Panc1 (cell line): ENCODE data around the gene CLMN. TPM values are rescaled to one million over a fixed set of nuclear protein-coding genes. Genes with fewer than 3 reads are reported as not detected.

Experiments
- ATAC-seq: fragments of 200-7000 bp; cut with Tn5 transposase; 2 replicates; pipeline ENCODE4 v1.9.1; 2020; ENCODE audit warnings: mild to moderate bottlenecking, moderate library complexity
- BruUV-seq: library from RNA; stranded (reverse); fragments of 400-500 nt; replicated peaks from 2 replicates; lab custom pipeline; 2021; lab: Mats Ljungman, UMichigan
- CTCF ChIA-PET: fragments of 300-600 bp; sonication (Branson Sonifier 250); formaldehyde crosslinking; loops from one replicate; lab custom pipeline; 2022; ENCODE audit warnings: antibody characterized with exemption; lab: Charles Lee
- POLR2A ChIA-PET: fragments of 300-600 bp; sonication (Branson Sonifier 250); formaldehyde crosslinking; loops from one replicate; lab custom pipeline; 2022; ENCODE audit warnings: antibody characterized with exemption; lab: Charles Lee
- DNase-seq: peaks from one replicate; pipeline ENCODE4 v3.0.0-alpha.2; 2010; ENCODE audit warnings: low read depth, low spot score
- H3K27ac ChIP-seq: 2 replicates; pipeline ENCODE4 v1.5.1; 2011; ENCODE audit warnings: mild to moderate bottlenecking, low read length, inconsistent platforms
- H3K27me3 ChIP-seq: fragments of 200-500 bp; sonication (Bioruptor generic); 2 replicates; pipeline ENCODE4 v1.6.0; 2014; ENCODE audit warnings: low read length, inconsistent platforms; ENCODE audit not compliant: control insufficient read depth, insufficient read depth
- H3K36me3 ChIP-seq: fragments of 200-500 bp; sonication (Bioruptor generic); 2 replicates; pipeline ENCODE4 v1.5.1; 2014; ENCODE audit warnings: inconsistent platforms, mild to moderate bottlenecking, low read length, moderate library complexity; ENCODE audit not compliant: control insufficient read depth, insufficient read depth
- H3K4me1 ChIP-seq: 2 replicates; pipeline ENCODE4 v1.5.1; 2011; ENCODE audit warnings: inconsistent platforms, mild to moderate bottlenecking, low read length, moderate library complexity; ENCODE audit not compliant: control insufficient read depth, insufficient read depth
- H3K4me3 ChIP-seq, 2 experiments: 2 replicates each; pipeline ENCODE4 v1.5.1; 2011 to 2012; ENCODE audit warnings: low read depth in 2 of 2, low read length in 2 of 2, mild to moderate bottlenecking in 2 of 2, inconsistent platforms in 1 of 2, moderate library complexity in 1 of 2
- H3K9me3 ChIP-seq: fragments of 200-500 bp; sonication (Bioruptor generic); 2 replicates; pipeline ENCODE4 v1.5.1; 2014; ENCODE audit warnings: low read depth, mild to moderate bottlenecking, inconsistent platforms, low read length, moderate library complexity; ENCODE audit not compliant: control insufficient read depth, insufficient read depth
- POLR2AphosphoS5 ChIP-seq: IDR thresholded peaks from 2 replicates; pipeline ENCODE4 v1.6.1; 2012; ENCODE audit warnings: mild to moderate bottlenecking, low read depth, low read length, moderate library complexity
- SIN3A ChIP-seq: IDR thresholded peaks from 2 replicates; pipeline ENCODE4 v1.6.1; 2012; ENCODE audit warnings: low read depth, mild to moderate bottlenecking, low read length, moderate library complexity, borderline replicate concordance; ENCODE audit not compliant: insufficient read depth
- TCF7L2 ChIP-seq: IDR thresholded peaks from 2 replicates; pipeline ENCODE4 v1.6.1; 2011; ENCODE audit warnings: mild to moderate bottlenecking, low read depth, low read length, inconsistent platforms
- in situ Hi-C: cut with HindIII; loops from 2 replicates; pipeline ENCODE4 v1.10.0; 2016; ENCODE audit warnings: low sequenced_read_pairs, low pct_unique_long_range_greater_than_20kb
- intact Hi-C: fragments of 100-400 bp; cut with micrococcal nuclease; formaldehyde crosslinking; loops from one replicate; pipeline ENCODE4 v1.10.0; 2022; ENCODE audit not compliant: unreplicated experiment
- total RNA-seq: library from RNA; stranded (reverse); gene quantifications from one replicate; pipeline ENCODE4 v1.2.1, GENCODE V29; 2021; ENCODE audit not compliant: unreplicated experiment
- TF ChIP-seq, protein P1 (sequence below), 2 experiments: IDR thresholded peaks; 2 replicates each; pipeline ENCODE4 v1.6.1; 2011 to 2012; ENCODE audit warnings: low read depth in 2 of 2, control low read depth in 1 of 2, low read length in 1 of 2, mild to moderate bottlenecking in 1 of 2, moderate library complexity in 1 of 2; ENCODE audit not compliant: insufficient read depth in 1 of 2
- TF ChIP-seq, protein P2 (sequence below): fragments of 450-650 bp; IDR thresholded peaks from 2 replicates; pipeline ENCODE4 v1.5.1; 2017; ENCODE audit warnings: mild to moderate bottlenecking

Gene CLMN
- total RNA-seq, 1 experiment from 2014 or later, result 34.9 TPM

DNA sequence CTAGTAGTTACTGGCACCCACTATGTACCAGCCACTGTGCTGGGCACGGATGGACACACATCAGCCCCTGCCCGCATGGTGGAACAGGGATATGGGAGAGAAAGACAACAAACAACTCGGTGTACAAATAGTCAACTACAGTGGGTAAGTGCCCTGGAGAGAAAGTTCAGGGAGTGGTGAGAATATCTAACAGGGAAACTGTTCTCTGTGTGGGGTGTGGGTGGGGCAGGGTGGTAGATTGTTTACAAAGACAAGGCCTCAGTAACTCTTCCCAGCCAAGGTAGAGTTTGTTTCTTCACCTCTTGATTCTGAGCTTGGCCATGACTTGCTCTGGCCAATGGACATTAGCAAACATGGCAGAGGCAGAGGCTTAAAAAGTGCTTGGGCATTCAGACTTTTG lies 12.9 kb upstream of the CLMN start:
- ATAC-seq (no peak), DNase-seq (no peak)
- intact Hi-C loops, result no loop called here
- Histone ChIP-seq H3K4me3 (no peak overlapping the region), H3K27ac (no peak overlapping the region), H3K36me3 (no peaks in the 10 kb centered on the region), H3K9me3 (no peaks in the 10 kb centered on the region), H3K4me1 (no peaks in the 10 kb centered on the region), H3K27me3 (no peaks in the 10 kb centered on the region)
- no TSS peak for BruUV-seq
- in situ Hi-C loops, result no loop called here
- POLR2A ChIA-PET, result no interaction called here
- TF ChIP-seq TCF7L2, result no peak
- no peak for TF ChIP-seq POLR2AphosphoS5
- TF ChIP-seq, protein P1, sequence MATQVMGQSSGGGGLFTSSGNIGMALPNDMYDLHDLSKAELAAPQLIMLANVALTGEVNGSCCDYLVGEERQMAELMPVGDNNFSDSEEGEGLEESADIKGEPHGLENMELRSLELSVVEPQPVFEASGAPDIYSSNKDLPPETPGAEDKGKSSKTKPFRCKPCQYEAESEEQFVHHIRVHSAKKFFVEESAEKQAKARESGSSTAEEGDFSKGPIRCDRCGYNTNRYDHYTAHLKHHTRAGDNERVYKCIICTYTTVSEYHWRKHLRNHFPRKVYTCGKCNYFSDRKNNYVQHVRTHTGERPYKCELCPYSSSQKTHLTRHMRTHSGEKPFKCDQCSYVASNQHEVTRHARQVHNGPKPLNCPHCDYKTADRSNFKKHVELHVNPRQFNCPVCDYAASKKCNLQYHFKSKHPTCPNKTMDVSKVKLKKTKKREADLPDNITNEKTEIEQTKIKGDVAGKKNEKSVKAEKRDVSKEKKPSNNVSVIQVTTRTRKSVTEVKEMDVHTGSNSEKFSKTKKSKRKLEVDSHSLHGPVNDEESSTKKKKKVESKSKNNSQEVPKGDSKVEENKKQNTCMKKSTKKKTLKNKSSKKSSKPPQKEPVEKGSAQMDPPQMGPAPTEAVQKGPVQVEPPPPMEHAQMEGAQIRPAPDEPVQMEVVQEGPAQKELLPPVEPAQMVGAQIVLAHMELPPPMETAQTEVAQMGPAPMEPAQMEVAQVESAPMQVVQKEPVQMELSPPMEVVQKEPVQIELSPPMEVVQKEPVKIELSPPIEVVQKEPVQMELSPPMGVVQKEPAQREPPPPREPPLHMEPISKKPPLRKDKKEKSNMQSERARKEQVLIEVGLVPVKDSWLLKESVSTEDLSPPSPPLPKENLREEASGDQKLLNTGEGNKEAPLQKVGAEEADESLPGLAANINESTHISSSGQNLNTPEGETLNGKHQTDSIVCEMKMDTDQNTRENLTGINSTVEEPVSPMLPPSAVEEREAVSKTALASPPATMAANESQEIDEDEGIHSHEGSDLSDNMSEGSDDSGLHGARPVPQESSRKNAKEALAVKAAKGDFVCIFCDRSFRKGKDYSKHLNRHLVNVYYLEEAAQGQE (IDR thresholded peaks at IDR 0.05; ENCODE audit: insufficient read depth in 1 of 2, low read depth in 2 of 2, low read length in 1 of 2), result no peak
- no peak for TF ChIP-seq SIN3A
- TF ChIP-seq, protein P2, sequence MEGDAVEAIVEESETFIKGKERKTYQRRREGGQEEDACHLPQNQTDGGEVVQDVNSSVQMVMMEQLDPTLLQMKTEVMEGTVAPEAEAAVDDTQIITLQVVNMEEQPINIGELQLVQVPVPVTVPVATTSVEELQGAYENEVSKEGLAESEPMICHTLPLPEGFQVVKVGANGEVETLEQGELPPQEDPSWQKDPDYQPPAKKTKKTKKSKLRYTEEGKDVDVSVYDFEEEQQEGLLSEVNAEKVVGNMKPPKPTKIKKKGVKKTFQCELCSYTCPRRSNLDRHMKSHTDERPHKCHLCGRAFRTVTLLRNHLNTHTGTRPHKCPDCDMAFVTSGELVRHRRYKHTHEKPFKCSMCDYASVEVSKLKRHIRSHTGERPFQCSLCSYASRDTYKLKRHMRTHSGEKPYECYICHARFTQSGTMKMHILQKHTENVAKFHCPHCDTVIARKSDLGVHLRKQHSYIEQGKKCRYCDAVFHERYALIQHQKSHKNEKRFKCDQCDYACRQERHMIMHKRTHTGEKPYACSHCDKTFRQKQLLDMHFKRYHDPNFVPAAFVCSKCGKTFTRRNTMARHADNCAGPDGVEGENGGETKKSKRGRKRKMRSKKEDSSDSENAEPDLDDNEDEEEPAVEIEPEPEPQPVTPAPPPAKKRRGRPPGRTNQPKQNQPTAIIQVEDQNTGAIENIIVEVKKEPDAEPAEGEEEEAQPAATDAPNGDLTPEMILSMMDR, result no peak
- CTCF ChIA-PET, result no interaction called here

GRCh38 chr14:95331708-95332408 lies 12.2 kb upstream of the CLMN start:
- Histone ChIP-seq H3K27ac (no peak overlapping the region), H3K27me3 (no peaks in the 10 kb centered on the region), H3K4me3 (no peak overlapping the region), H3K9me3 (no peaks in the 10 kb centered on the region), H3K36me3 (no peaks in the 10 kb centered on the region), H3K4me1 (no peaks in the 10 kb centered on the region)
- DNase-seq (no peak), ATAC-seq (no peak)
- ChIA-PET POLR2A (no interaction called here), CTCF (no interaction called here)
- TF ChIP-seq, protein P1 (IDR thresholded peaks at IDR 0.05; ENCODE audit: insufficient read depth in 1 of 2, low read depth in 2 of 2, low read length in 1 of 2), result no peak
- TF ChIP-seq POLR2AphosphoS5 (no peak), SIN3A (no peak), TCF7L2 (no peak)
- TF ChIP-seq, protein P2, result no peak
- intact Hi-C loops (no loop called here), in situ Hi-C loops (no loop called here)
- no TSS peak for BruUV-seq
